Fibroblast of lung (primary cell): ENCODE results near the gene UBE2J2. TPM values are rescaled to one million over a fixed set of nuclear protein-coding genes. Genes with fewer than 3 reads are reported as not detected.

Experiments
- DNase-seq, 2 donors: peaks; one replicate each; pipeline versions ENCODE4 v3.0.0 to v3.0.0-alpha.2; 2010; ENCODE audit warnings: low read depth in 2 of 2
- H2AFZ ChIP-seq: 2 replicates; pipeline ENCODE4 v1.5.1; 2012; ENCODE audit warnings: low read length, control low read depth, inconsistent platforms
- H3K27ac ChIP-seq: 2 replicates; pipeline ENCODE4 v1.5.1; 2011; ENCODE audit warnings: low read length, control low read depth; ENCODE audit not compliant: insufficient read depth
- H3K27me3 ChIP-seq: 2 replicates; pipeline ENCODE4 v1.5.1; 2011; ENCODE audit warnings: mild to moderate bottlenecking, low read length; ENCODE audit not compliant: control insufficient read depth, insufficient read depth
- H3K36me3 ChIP-seq: 2 replicates; pipeline ENCODE4 v1.5.1; 2011; ENCODE audit warnings: low read length; ENCODE audit not compliant: control insufficient read depth, insufficient read depth
- H3K4me1 ChIP-seq: 2 replicates; pipeline ENCODE4 v1.5.1; 2011; ENCODE audit warnings: low read length; ENCODE audit not compliant: control insufficient read depth, insufficient read depth; ENCODE audit errors: extremely low read depth
- H3K4me2 ChIP-seq: 2 replicates; pipeline ENCODE4 v1.5.1; 2011; ENCODE audit warnings: low read length, control low read depth; ENCODE audit not compliant: insufficient read depth; ENCODE audit errors: extremely low read depth
- H3K4me3 ChIP-seq, 4 experiments: fragments of 200-600 bp in 1 of 4; sonication (generic) in 1 of 4; replicated peaks in 1 of 4; 2 replicates each; pipeline ENCODE4 v1.5.1; 2011 to 2016; ENCODE audit warnings: low read length in 4 of 4, low read depth in 3 of 4, mild to moderate bottlenecking in 3 of 4, control low read depth in 2 of 4, inconsistent platforms in 1 of 4, mixed read lengths in 1 of 4; ENCODE audit not compliant: insufficient read depth in 1 of 4; ENCODE audit errors: control extremely low read depth in 1 of 4
- H3K79me2 ChIP-seq: 2 replicates; pipeline ENCODE4 v1.5.1; 2012; ENCODE audit warnings: mild to moderate bottlenecking, low read length, inconsistent platforms; ENCODE audit not compliant: control insufficient read depth, insufficient read depth
- H3K9ac ChIP-seq: 2 replicates; pipeline ENCODE4 v1.5.1; 2011; ENCODE audit warnings: mild to moderate bottlenecking, low read length, control low read depth; ENCODE audit not compliant: insufficient read depth
- H3K9me3 ChIP-seq: 2 replicates; pipeline ENCODE4 v1.5.1; 2012; ENCODE audit warnings: low read depth, low read length; ENCODE audit not compliant: control insufficient read depth, insufficient read depth
- H4K20me1 ChIP-seq: 2 replicates; pipeline ENCODE4 v1.5.1; 2011; ENCODE audit warnings: low read length; ENCODE audit not compliant: control insufficient read depth, insufficient read depth; ENCODE audit errors: extremely low read depth
- EZH2 ChIP-seq: IDR thresholded peaks from 2 replicates; pipeline ENCODE4 v1.5.1; 2012; ENCODE audit warnings: low read length, control low read depth, mild to moderate bottlenecking; ENCODE audit errors: missing control alignments
- polyA plus RNA-seq, 2 donors: library from polyadenylated mRNA; depleted of rRNA in 1 of 2; stranded (reverse) in 1 of 2; unstranded in 1 of 2; fragments of >200 nt; gene quantifications; 2 replicates each; pipeline ENCODE4 v1.2.1, GENCODE V29; 2011 to 2012; ENCODE audit warnings: missing spikeins in 1 of 2
- total RNA-seq: library from RNA; depleted of rRNA; stranded (reverse); fragments of >200 nt; gene quantifications from 2 replicates; pipeline ENCODE4 v1.2.1, GENCODE V29; 2014
- TF ChIP-seq, protein P1 (sequence below), 2 donors: IDR thresholded peaks in 1 of 2; conservative IDR thresholded peaks in 1 of 2; 1 replicate in 1 of 2; 2 replicates in 1 of 2; pipeline ENCODE4 v1.5.1; 2011 to 2012; ENCODE audit warnings: low read length in 2 of 2, control low read depth in 1 of 2, inconsistent platforms in 1 of 2, low read depth in 1 of 2, mild to moderate bottlenecking in 1 of 2

Gene UBE2J2
- total and polyA plus RNA-seq, 2 donors (not counting 1 experiment from before 2014, with no cell fraction given) = 32.3 to 47.2 TPM

- Histone ChIP-seq H4K20me1 (no peaks in the 10 kb centered on the region), H3K36me3 (peaks cover 48% of the 10 kb centered on the region), H3K27ac (no peak overlapping the region), H3K9ac (no peak overlapping the region), H3K79me2 (peaks cover 36% of the 10 kb centered on the region), H3K27me3 (no peaks in the 10 kb centered on the region), H3K4me3 (no peak overlapping the region), H3K4me2 (no peak overlapping the region), H3K4me1 (peaks cover 10% of the 10 kb centered on the region), H2AFZ (no peak overlapping the region), H3K9me3 (no peaks in the 10 kb centered on the region)
- TF ChIP-seq EZH2 = no peak
- TF ChIP-seq, protein P1, sequence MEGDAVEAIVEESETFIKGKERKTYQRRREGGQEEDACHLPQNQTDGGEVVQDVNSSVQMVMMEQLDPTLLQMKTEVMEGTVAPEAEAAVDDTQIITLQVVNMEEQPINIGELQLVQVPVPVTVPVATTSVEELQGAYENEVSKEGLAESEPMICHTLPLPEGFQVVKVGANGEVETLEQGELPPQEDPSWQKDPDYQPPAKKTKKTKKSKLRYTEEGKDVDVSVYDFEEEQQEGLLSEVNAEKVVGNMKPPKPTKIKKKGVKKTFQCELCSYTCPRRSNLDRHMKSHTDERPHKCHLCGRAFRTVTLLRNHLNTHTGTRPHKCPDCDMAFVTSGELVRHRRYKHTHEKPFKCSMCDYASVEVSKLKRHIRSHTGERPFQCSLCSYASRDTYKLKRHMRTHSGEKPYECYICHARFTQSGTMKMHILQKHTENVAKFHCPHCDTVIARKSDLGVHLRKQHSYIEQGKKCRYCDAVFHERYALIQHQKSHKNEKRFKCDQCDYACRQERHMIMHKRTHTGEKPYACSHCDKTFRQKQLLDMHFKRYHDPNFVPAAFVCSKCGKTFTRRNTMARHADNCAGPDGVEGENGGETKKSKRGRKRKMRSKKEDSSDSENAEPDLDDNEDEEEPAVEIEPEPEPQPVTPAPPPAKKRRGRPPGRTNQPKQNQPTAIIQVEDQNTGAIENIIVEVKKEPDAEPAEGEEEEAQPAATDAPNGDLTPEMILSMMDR (conservative IDR thresholded peaks at IDR 0.05 in 1 of 2, IDR thresholded peaks at IDR 0.05 in 1 of 2; ENCODE audit: low read depth in 1 of 2, low read length in 2 of 2) = no peak
- DNase-seq = no peak
These were observed 41.8 kb upstream of the UBE2J2 start for GRCh38 chr1:1315435-1315954.

DNA sequence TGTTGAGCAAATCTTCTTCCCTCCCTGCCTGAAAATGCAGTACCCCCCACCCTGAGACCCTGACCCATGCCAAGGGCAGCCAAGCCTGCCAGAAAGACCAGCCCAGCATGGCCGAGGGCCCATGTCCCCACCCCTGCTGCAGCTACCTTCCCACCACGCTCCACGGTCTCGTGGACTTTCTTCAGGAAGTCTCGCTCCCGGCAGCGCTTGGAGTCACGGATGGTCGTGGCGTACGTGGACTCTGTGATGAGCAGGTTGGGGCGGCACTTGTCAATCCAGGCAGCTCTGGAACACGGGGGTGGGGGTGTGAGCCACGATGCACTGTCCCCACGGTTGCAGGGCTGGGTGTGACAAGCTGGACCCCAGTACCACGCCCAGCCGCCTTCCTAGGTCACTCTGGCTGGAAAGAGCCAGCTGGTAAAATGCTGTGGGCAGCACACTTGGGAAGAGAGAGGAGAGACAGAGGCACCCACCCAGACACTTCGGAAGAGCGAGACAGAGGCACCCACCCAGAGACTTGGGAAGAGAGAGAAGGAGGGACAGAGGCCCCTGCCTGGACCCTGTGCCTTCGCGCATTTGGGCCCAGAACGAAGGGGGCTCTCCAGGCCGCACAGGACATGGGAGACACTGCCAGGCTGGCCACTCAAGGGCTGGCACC lies 41.2 kb upstream of the UBE2J2 start:
- Histone ChIP-seq H3K9me3 (no peaks in the 10 kb centered on the region), H3K4me1 (peaks cover 11% of the 10 kb centered on the region), H3K27me3 (no peaks in the 10 kb centered on the region), H3K36me3 (peaks cover 52% of the 10 kb centered on the region), H2AFZ (no peak overlapping the region), H4K20me1 (no peaks in the 10 kb centered on the region), H3K4me2 (no peak overlapping the region), H3K27ac (no peak overlapping the region), H3K9ac (no peak overlapping the region), H3K4me3 (no peak overlapping the region), H3K79me2 (peaks cover 30% of the 10 kb centered on the region)
- TF ChIP-seq EZH2 = no peak
- TF ChIP-seq, protein P1 (conservative IDR thresholded peaks at IDR 0.05 in 1 of 2, IDR thresholded peaks at IDR 0.05 in 1 of 2; ENCODE audit: low read depth in 1 of 2, low read length in 2 of 2) = no peak
- no peak for DNase-seq

DNA sequence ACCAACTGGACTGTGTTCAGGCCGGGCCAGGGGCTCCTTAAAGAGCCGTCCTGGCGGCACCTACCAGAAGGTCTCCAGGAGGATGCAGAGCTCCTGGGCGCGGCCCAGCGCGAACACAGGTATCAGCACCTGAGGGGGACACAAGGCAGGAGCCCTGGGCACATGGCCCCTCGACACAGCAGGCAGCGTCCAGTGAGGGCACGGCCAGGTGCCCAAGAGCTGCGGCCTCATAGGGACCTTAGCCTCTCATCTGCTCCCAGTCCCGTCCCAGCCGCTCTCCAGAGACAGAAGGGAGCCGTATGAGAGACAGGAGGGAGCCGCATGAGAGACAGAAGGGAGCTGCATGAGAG lies 40.6 kb upstream of the UBE2J2 start:
- H4K20me1 ChIP-seq = no peaks in the 10 kb centered on the region

More for the DNA sequence above, 40.6 kb upstream of the UBE2J2 start:
- H3K79me2 ChIP-seq = peaks cover 30% of the 10 kb centered on the region
- no peaks in the 10 kb centered on the region for H3K27me3 ChIP-seq
- no peak overlapping the region for H2AFZ ChIP-seq
- no peak overlapping the region for H3K4me3 ChIP-seq
- peaks cover 16% of the 10 kb centered on the region for H3K4me1 ChIP-seq
- H3K36me3 ChIP-seq = peaks cover 50% of the 10 kb centered on the region
- no peaks in the 10 kb centered on the region for H3K9me3 ChIP-seq
- no peak overlapping the region for H3K9ac ChIP-seq
- H3K27ac ChIP-seq = no peak overlapping the region
- no peak overlapping the region for H3K4me2 ChIP-seq
- DNase-seq = no peak
- TF ChIP-seq, protein P1 (conservative IDR thresholded peaks at IDR 0.05 in 1 of 2, IDR thresholded peaks at IDR 0.05 in 1 of 2; ENCODE audit: low read depth in 1 of 2, low read length in 2 of 2) = no peak
- no peak for TF ChIP-seq EZH2
